SJCRH30 (cell line): ENCODE measurements around the gene SEC31B. TPM values are rescaled to one million over a fixed set of nuclear protein-coding genes. Genes with fewer than 3 reads are reported as not detected.

Experiments used
- DNase-seq, 2 experiments: peaks; one replicate each; pipeline ENCODE4 v3.0.0-alpha.2; 2015 to 2020
- H3K27ac ChIP-seq: fragments of 250-450 bp; sonication (Bioruptor Pico); 2 replicates; pipeline ENCODE4 v1.5.1; 2020; ENCODE audit warnings: mild to moderate bottlenecking, moderate library complexity
- H3K27me3 ChIP-seq: fragments of 250-450 bp; sonication (Bioruptor Pico); 2 replicates; pipeline ENCODE4 v1.5.1; 2020; ENCODE audit warnings: mild to moderate bottlenecking, moderate library complexity
- H3K36me3 ChIP-seq: fragments of 250-450 bp; sonication (Bioruptor Pico); 2 replicates; pipeline ENCODE4 v1.5.1; 2020; ENCODE audit warnings: mild to moderate bottlenecking, moderate library complexity
- H3K4me1 ChIP-seq: fragments of 250-450 bp; sonication (Bioruptor Pico); 2 replicates; pipeline ENCODE4 v1.5.1; 2020; ENCODE audit warnings: mild to moderate bottlenecking, moderate library complexity
- H3K4me3 ChIP-seq: fragments of 250-450 bp; sonication (Bioruptor Pico); 2 replicates; pipeline ENCODE4 v1.5.1; 2020; ENCODE audit warnings: mild to moderate bottlenecking, moderate library complexity
- H3K9me3 ChIP-seq: fragments of 250-450 bp; sonication (Bioruptor Pico); replicated peaks from 2 replicates; pipeline ENCODE4 v1.5.1; 2020; ENCODE audit warnings: mild to moderate bottlenecking, moderate library complexity
- total RNA-seq: library from RNA; depleted of rRNA; stranded (reverse); fragments of >200 nt; shearing (Covaris generic); gene quantifications from 2 replicates; pipeline ENCODE4 v1.2.3, GENCODE V29; 2014

SEC31B gene
- total RNA-seq, 1 experiment from 2014 or later: 4.6 TPM

- H3K4me1 ChIP-seq: no peaks in the 10 kb centered on the region
- H3K27ac ChIP-seq: no peak overlapping the region
- H3K36me3 ChIP-seq: no peaks in the 10 kb centered on the region
- H3K9me3 ChIP-seq: no peaks in the 10 kb centered on the region
- no peak for DNase-seq
- no peaks in the 10 kb centered on the region for H3K27me3 ChIP-seq
- H3K4me3 ChIP-seq: no peak overlapping the region
Observed at GRCh38 chr10:100496567-100496966, 23.1 kb downstream of the SEC31B start.

- Histone ChIP-seq H3K4me1 (no peaks in the 10 kb centered on the region), H3K27ac (no peak overlapping the region), H3K9me3 (no peaks in the 10 kb centered on the region), H3K4me3 (no peak overlapping the region), H3K27me3 (no peaks in the 10 kb centered on the region), H3K36me3 (no peaks in the 10 kb centered on the region)
- DNase-seq: no peak
Observed at GRCh38 chr10:100490531-100490930, 29.1 kb downstream of the SEC31B start.

GRCh38 chr10:100489396-100489795 is 30.3 kb downstream of the SEC31B start:
- no peak overlapping the region for H3K4me3 ChIP-seq
- no peak for DNase-seq
- no peaks in the 10 kb centered on the region for H3K27me3 ChIP-seq
- H3K36me3 ChIP-seq: no peaks in the 10 kb centered on the region
- H3K4me1 ChIP-seq: no peaks in the 10 kb centered on the region
- no peaks in the 10 kb centered on the region for H3K9me3 ChIP-seq
- no peak overlapping the region for H3K27ac ChIP-seq

GRCh38 chr10:100487529-100487928 is 32.1 kb downstream of the SEC31B start:
- Histone ChIP-seq H3K36me3 (no peaks in the 10 kb centered on the region), H3K4me1 (peaks cover 3% of the 10 kb centered on the region; the same call in 1 of the 2 replicates), H3K9me3 (no peaks in the 10 kb centered on the region), H3K27me3 (no peaks in the 10 kb centered on the region; the same call in 1 of the 2 replicates), H3K27ac (no peak overlapping the region), H3K4me3 (no peak overlapping the region)
- no peak for DNase-seq

- Histone ChIP-seq H3K4me3 (no peak overlapping the region), H3K4me1 (peaks cover 3% of the 10 kb centered on the region; the same call in 1 of the 2 replicates), H3K27ac (no peak overlapping the region), H3K36me3 (no peaks in the 10 kb centered on the region), H3K9me3 (no peaks in the 10 kb centered on the region), H3K27me3 (peaks cover 4% of the 10 kb centered on the region)
- no peak for DNase-seq
Observed at GRCh38 chr10:100485801-100486495, 33.7 kb downstream of the SEC31B start.

GRCh38 chr10:100485366-100485765 is 34.3 kb downstream of the SEC31B start:
- no peak for DNase-seq
- Histone ChIP-seq H3K27me3 (peaks cover 4% of the 10 kb centered on the region), H3K27ac (no peak overlapping the region), H3K9me3 (no peaks in the 10 kb centered on the region), H3K36me3 (no peaks in the 10 kb centered on the region), H3K4me3 (no peak overlapping the region), H3K4me1 (peaks cover 3% of the 10 kb centered on the region; the same call in 1 of the 2 replicates)

- H3K27me3 ChIP-seq: peaks cover 4% of the 10 kb centered on the region
- H3K9me3 ChIP-seq: no peaks in the 10 kb centered on the region
- no peak for DNase-seq
- no peak overlapping the region for H3K27ac ChIP-seq
- H3K36me3 ChIP-seq: no peaks in the 10 kb centered on the region
- no peak overlapping the region for H3K4me3 ChIP-seq
- peaks cover 3% of the 10 kb centered on the region; the same call in 1 of the 2 replicates for H3K4me1 ChIP-seq
Observed at GRCh38 chr10:100483876-100484666, 35.6 kb downstream of the SEC31B start.

GRCh38 chr10:100482834-100483185 is 36.9 kb downstream of the SEC31B start:
- Histone ChIP-seq H3K4me1 (peaks cover 3% of the 10 kb centered on the region; the same call in 1 of the 2 replicates), H3K36me3 (no peaks in the 10 kb centered on the region), H3K9me3 (no peaks in the 10 kb centered on the region), H3K27ac (no peak overlapping the region), H3K27me3 (peaks cover 4% of the 10 kb centered on the region), H3K4me3 (no peak overlapping the region)
- no peak for DNase-seq

- Histone ChIP-seq H3K27me3 (peaks cover 4% of the 10 kb centered on the region), H3K36me3 (no peaks in the 10 kb centered on the region), H3K9me3 (no peaks in the 10 kb centered on the region), H3K27ac (no peak overlapping the region), H3K4me3 (peak overlapping the region; percentile 33), H3K4me1 (peaks cover 3% of the 10 kb centered on the region; the same call in 1 of the 2 replicates)
- DNase-seq: peak; percentile 79 to 85
Observed at GRCh38 chr10:100482181-100482833, 37.4 kb downstream of the SEC31B start.

GRCh38 chr10:100481462-100482081 is 38.1 kb downstream of the SEC31B start:
- Histone ChIP-seq H3K27ac (no peak overlapping the region), H3K9me3 (no peaks in the 10 kb centered on the region), H3K4me1 (peaks cover 3% of the 10 kb centered on the region; the same call in 1 of the 2 replicates), H3K36me3 (no peaks in the 10 kb centered on the region), H3K4me3 (peak overlapping the region; percentile 33), H3K27me3 (peaks cover 4% of the 10 kb centered on the region)
- DNase-seq: peak; percentile 74 to 90

- DNase-seq: no peak
- Histone ChIP-seq H3K27me3 (peaks cover 4% of the 10 kb centered on the region), H3K4me3 (no peak overlapping the region), H3K9me3 (no peaks in the 10 kb centered on the region), H3K4me1 (peaks cover 3% of the 10 kb centered on the region; the same call in 1 of the 2 replicates), H3K27ac (no peak overlapping the region), H3K36me3 (no peaks in the 10 kb centered on the region)
Observed at GRCh38 chr10:100480002-100480401, 39.7 kb downstream of the SEC31B start.

- DNase-seq: no peak
- Histone ChIP-seq H3K27me3 (peaks cover 4% of the 10 kb centered on the region), H3K4me3 (no peak overlapping the region), H3K9me3 (no peaks in the 10 kb centered on the region), H3K27ac (no peak overlapping the region), H3K4me1 (peaks cover 3% of the 10 kb centered on the region; the same call in 1 of the 2 replicates), H3K36me3 (no peaks in the 10 kb centered on the region)
Observed at GRCh38 chr10:100479037-100479436, 40.6 kb downstream of the SEC31B start.

- H3K27me3 ChIP-seq: peaks cover 4% of the 10 kb centered on the region
- H3K36me3 ChIP-seq: no peaks in the 10 kb centered on the region
Observed at GRCh38 chr10:100477970-100478369, 41.7 kb downstream of the SEC31B start.

GRCh38 chr10:100470367-100470766 is 49.3 kb downstream of the SEC31B start:
- no peak overlapping the region for H3K4me3 ChIP-seq
- DNase-seq: peak in 1 of 2 experiments; percentile 57
- no peak overlapping the region for H3K27ac ChIP-seq
- H3K9me3 ChIP-seq: no peaks in the 10 kb centered on the region
- no peaks in the 10 kb centered on the region for H3K36me3 ChIP-seq
- peaks cover 5% of the 10 kb centered on the region; the same call in 1 of the 2 replicates for H3K27me3 ChIP-seq
- peaks cover 8% of the 10 kb centered on the region; the same call in 1 of the 2 replicates for H3K4me1 ChIP-seq

More at GRCh38 chr10:100477970-100478369, 41.7 kb downstream of the SEC31B start:
- no peak for DNase-seq
- Histone ChIP-seq H3K4me3 (no peak overlapping the region), H3K9me3 (no peaks in the 10 kb centered on the region), H3K4me1 (peaks cover 3% of the 10 kb centered on the region; the same call in 1 of the 2 replicates), H3K27ac (no peak overlapping the region)
